SK-MEL-5 (cell line): Measurements from ENCODE around the gene ARID5B. TPM values are rescaled to one million over a fixed set of nuclear protein-coding genes. Genes with fewer than 3 reads are reported as not detected.

Experiments
- DNase-seq: peaks from one replicate; pipeline ENCODE4 v3.0.0-alpha.2; 2016; ENCODE audit warnings: low read depth, low spot score
- in situ Hi-C: cut with HindIII; loops from 2 replicates; pipeline ENCODE4 v1.10.0; 2016; ENCODE audit warnings: low sequenced_read_pairs, high pct_unique_total_duplicates, low pct_unique_long_range_greater_than_20kb
- total RNA-seq: library from RNA; depleted of rRNA; stranded (reverse); fragments of >200 nt; shearing (Covaris generic); gene quantifications from 2 replicates; pipeline ENCODE4 v1.2.3, GENCODE V29; 2014

ARID5B gene
- total RNA-seq, 1 experiment from 2014 or later = 17.5 TPM

- in situ Hi-C loops = no loop called here
- DNase-seq = no peak
Measured at GRCh38 chr10:61989995-61990760, 88.7 kb downstream of the ARID5B start.

- in situ Hi-C loops = no loop called here
Measured at GRCh38 chr10:61990761-61991135, 89.2 kb downstream of the ARID5B start.

GRCh38 chr10:61991166-61991565 is 89.7 kb downstream of the ARID5B start:
- in situ Hi-C loops = no loop called here
- DNase-seq = no peak

More at GRCh38 chr10:61990761-61991135, 89.2 kb downstream of the ARID5B start:
- no peak for DNase-seq

- in situ Hi-C loops = no loop called here
- no peak for DNase-seq
Measured at GRCh38 chr10:61992059-61992460, 90.6 kb downstream of the ARID5B start.

DNA sequence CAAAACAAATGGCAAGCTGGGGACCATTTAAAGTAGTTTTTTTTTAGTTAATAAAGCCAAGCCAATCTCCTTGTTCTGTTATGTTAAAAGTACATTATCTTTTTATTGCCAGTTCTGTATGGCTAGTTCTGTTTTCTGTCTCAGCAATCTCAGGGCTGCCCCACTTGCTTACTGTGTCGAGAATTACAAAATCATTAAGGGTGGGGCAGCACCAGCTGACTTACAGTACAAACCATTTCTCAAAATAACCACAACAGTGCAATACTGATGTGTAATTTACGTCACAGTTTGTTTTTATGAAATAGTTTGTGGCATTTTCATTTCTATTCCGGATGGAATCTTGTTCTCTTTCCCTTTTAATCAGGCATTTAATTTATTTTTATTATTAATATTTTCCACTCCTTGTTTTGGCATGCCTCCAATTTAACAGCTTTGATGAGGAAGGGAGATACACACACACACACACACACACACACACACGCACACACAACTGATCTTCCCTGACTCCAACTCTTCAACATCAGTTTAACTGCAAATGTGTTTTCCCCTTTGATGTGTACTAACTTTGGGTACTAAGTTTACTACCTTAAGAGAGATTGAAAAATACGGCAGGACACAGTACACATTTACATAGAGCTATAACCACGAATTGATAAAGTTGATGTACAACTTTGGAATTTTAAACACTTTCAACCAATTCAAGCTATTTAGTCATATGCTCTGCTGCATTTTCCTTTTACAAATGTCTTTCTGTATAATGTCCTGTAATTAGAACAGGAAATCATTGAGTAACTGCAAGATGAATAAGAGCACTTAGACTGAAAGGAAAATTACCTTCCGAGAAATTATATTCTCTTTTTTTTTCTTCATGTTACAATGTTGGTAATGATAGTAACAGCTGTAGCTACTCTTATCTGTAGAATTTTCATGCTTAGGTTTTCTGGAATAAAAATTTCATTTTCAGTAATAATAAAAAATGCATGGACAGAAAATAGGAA is 91.5 kb downstream of the ARID5B start:
- DNase-seq = peak; percentile 67
- in situ Hi-C loops = no loop called here

GRCh38 chr10:61993711-61994401 is 92.4 kb downstream of the ARID5B start:
- DNase-seq = no peak
- in situ Hi-C loops = no loop called here

- in situ Hi-C loops = no loop called here
Measured at GRCh38 chr10:61994405-61995219, 93.1 kb downstream of the ARID5B start.

DNA sequence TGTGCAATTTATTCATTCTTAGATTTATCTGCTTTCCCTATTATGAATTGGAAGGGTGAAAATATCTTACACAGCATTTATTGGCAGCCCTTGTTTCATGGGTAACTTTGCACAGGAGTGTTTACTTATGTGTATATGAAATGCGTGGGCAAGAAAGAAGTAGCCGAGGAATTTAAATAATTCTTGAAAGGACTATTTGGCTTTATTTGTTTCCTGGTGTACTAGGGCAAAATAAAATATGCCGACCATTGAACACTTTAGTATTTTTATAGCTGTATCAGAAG is 93.7 kb downstream of the ARID5B start:
- in situ Hi-C loops = no loop called here
- DNase-seq = no peak

More at GRCh38 chr10:61994405-61995219, 93.1 kb downstream of the ARID5B start:
- DNase-seq = no peak

- in situ Hi-C loops = no loop called here
Measured at GRCh38 chr10:61998937-61999336, 97.4 kb downstream of the ARID5B start.

GRCh38 chr10:62000037-62000603 is 98.6 kb downstream of the ARID5B start:
- in situ Hi-C loops = no loop called here
- DNase-seq = no peak

More at GRCh38 chr10:61998937-61999336, 97.4 kb downstream of the ARID5B start:
- DNase-seq = no peak

DNA sequence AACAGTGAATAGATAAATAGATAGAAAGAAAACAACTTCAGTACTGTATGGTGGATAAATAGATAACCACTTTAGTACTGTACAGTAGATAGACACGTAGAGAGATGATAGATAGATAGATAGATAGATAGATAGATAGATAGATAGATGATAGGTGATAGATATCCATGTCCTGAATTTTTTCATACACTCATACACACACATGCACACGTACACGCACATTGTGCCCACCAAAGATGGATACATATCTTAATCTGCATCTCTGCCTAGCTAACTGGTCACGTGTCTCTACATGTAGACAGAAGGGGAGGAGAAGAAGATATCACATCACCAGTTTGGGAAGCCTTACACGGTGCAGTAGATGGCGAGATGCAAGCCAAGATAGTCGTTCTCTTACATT is 99.2 kb downstream of the ARID5B start:
- in situ Hi-C loops = no loop called here
- DNase-seq = no peak

DNA sequence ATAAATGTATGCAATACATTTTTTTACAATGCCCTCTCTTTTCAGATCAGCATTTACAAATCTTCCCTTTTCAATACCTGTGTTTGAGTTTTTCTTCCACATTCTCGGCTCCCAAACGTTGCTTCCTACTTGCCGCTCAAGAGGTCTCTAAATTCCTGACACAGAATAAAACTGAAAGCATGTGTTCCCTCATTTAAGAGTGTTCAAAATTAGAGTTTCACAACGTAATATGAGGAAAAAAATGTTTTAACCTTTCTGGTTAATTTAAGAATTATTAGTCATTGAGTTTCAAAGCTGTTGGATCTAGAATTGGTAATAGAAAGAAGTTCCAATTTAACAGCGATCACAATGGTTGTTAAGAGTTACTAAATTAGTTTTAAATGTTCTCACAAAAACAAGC is 100.4 kb downstream of the ARID5B start:
- no peak for DNase-seq
- in situ Hi-C loops = no loop called here

GRCh38 chr10:62002753-62003152 is 101.3 kb downstream of the ARID5B start:
- no peak for DNase-seq
- in situ Hi-C loops = no loop called here

DNA sequence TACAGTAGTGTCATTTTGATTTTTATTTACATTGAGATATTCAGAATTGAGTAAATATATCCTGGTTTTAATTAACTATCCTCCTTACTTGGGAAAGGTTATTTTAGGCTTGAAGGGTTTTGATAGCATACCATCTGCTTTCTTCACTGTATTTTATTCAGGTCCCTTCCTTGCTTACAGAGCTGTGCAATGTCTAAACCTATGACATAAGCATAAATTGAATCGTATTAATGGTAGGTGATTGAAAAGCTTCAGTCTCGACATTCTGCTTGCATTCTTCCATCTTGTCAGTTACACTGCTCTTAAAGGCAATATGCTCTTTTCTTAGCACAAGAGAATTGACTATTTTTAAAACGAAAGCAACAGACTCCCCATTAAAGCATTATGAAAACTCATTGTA is 102.5 kb downstream of the ARID5B start:
- no peak for DNase-seq
- in situ Hi-C loops = no loop called here

GRCh38 chr10:62005281-62005680 is 103.8 kb downstream of the ARID5B start:
- in situ Hi-C loops = no loop called here
- no peak for DNase-seq

DNA sequence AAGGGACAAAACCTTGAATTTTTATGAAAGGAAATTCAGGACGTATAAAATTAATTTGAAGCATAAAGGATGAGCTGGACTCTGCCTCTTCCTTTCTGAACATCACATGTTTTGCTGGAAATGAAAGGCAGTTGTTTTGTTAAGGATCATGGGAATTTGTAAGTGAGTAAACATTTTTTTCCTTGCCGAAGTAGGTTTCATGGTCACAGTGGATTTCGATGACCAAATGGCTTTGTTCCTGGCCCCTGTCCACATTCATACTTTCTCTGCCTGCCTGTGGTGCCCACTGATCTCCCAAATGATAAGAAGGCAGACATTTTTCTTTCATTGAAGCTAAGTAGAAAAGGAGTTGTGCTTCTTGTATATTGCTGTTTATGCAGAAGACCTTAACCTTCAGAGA is 104.2 kb downstream of the ARID5B start:
- peak; percentile 27 for DNase-seq
- in situ Hi-C loops = no loop called here

- in situ Hi-C loops = no loop called here
- DNase-seq = no peak
Measured at GRCh38 chr10:62007145-62007544, 105.6 kb downstream of the ARID5B start.
